HG02759 (cell line): Measurements from ENCODE around the gene BPIFB4.
"Not testable (repeated sequence)": the region's sequence is repeated elsewhere in the genome, so short reads cannot be mapped to it uniquely, and the experiment has no call there.

Experiments
- ATAC-seq: cut with Tn5 transposase; IDR thresholded peaks from one replicate; pipeline ENCODE4 v1.9.1; 2021; ENCODE audit warnings: mild to moderate bottlenecking, moderate library complexity; ENCODE audit not compliant: unreplicated experiment

BPIFB4 gene

DNA sequence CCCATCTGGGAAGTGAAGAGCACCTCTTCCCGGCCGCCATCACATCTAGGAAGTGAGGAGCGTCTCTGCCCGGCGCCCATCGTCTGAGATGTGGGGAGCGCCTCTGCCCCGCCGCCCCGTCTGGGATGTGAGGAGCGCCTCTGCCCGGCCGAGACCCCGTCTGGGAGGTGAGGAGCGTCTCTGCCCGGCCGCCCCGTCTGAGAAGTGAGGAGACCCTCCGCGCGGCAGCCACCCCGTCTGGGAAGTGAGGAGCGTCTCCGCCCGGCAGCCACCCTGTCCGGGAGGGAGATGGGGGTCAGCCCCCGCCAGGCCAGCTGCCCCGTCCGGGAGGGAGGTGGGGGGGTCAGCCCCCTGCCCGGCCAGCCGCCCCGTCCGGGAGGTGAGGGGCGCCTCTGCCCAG lies 36.1 kb downstream of the BPIFB4 start:
- not testable (repeated sequence) for ATAC-seq

DNA sequence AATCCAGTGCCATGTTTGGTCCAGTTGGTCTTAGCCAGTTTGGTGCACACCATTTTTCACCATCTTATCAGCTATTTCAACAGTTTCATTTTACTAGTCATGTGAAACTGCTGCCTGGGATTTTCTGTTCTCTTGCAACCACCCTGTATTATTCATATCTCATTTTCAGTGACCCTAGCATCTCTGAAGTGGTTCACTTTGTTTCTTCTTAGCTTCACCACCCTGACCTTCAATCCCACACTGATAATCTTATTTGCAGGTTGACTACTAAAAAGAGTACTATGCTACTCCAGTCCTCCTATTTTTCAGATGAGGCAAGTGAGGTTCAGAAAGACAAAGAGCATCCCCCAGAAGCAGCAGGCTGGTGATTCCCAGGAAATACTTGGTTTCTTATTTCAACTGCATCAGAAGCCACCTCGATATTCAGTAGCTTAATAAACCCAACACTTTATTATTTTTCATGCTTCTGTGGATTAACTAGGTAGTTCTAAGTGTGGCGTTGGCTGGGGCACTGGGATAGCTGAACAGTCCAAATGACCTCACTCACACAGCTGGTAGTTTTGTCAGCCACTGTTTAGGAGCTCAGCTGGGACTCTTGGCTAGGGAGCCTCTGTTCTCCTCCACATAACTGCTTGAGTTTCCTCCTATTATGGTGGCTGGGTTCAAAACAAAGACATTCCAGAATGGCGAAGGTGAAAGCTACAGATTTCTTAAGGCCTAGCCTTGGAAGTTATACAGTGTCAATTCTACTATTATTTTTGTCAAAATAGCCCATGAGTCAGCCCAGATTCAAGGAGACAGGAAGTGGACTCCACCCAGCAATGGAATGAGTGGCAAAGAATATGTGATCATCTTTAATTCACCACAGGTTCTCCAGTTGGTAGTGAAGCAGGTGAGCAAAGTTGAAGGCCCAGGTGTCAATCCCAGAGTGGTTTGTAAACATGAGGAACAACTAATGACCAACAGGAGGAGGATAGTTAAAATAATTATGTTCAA lies 40.6 kb downstream of the BPIFB4 start:
- ATAC-seq, result no peak

DNA sequence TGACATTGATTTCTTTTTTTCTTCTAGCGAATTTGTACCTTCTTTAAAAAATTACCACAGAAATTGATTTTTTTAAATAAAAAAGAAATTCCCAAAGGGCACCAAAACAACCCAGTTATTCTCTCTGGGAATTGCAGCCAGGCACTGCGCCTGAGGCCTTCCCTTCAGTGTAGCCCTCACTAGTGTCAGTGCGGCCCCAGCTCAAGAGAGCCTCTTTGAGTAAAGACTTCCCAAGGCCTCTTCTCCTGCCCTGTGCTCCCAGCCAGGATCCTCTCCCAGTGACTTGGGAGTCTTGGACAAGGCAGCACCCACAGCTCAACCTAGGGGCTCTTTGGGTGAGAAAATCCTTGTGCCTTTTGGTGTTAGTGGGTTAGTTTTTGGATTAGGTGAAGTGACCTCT lies 41.5 kb downstream of the BPIFB4 start:
- ATAC-seq, result no peak

DNA sequence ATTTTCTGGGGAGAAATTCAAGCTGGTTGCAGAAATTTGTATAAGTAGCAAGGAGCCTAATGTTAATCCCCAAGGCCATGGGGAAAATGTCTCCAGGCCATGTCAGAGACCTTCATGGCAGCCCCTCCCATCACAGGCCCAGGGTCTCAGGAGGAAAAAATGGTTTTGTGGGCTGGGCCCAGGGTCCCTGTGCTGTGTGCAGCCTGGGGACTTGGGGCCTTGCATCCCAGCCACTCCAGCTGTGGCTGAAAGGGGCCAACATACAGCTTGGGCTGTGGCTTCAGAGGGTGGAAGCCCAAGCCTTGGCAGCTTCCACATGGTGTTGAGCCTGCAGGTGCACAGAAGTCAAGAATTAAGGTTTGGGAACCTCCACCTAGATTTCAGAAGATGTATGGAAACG lies 42.9 kb downstream of the BPIFB4 start:
- not testable (repeated sequence) for ATAC-seq

DNA sequence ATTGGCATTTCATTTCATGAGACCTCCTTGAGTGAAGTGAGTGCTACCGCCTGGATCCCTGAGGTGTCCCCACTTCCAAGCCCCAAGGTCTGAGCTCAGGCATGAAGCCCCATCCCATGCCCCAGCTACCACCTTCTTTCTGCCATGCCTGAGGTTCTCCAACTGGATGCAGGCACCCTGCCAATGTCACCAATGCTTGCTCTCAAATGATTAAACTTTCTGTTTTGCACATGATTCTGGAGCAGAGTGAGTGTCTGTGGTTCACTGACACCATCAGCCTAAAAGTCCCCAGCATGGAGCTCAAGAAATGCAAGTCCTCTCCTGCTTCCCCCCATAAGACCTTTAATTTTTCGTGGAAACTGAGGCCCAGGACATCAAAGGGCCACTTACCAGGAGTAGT lies 44.8 kb downstream of the BPIFB4 start:
- no peak for ATAC-seq

DNA sequence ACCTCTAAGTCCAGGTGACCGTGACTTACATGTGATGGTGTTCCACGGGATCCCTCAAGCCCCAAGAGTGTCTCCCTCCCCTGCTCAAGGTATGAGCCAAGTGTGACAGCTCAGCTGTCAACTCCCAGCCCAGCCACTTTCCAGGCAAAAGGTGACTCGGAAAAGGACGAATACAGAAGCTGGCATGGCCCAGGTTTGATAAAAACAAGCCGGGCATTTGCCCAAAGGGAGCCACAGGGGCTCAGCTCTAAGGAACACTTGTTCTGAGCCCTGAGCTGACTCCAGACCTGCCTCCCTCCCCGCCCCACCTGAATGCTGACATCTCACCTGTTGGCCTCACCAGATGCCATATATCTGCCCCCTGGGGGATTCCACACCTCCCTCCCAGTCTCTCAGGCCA lies 45.6 kb downstream of the BPIFB4 start:
- no peak for ATAC-seq

DNA sequence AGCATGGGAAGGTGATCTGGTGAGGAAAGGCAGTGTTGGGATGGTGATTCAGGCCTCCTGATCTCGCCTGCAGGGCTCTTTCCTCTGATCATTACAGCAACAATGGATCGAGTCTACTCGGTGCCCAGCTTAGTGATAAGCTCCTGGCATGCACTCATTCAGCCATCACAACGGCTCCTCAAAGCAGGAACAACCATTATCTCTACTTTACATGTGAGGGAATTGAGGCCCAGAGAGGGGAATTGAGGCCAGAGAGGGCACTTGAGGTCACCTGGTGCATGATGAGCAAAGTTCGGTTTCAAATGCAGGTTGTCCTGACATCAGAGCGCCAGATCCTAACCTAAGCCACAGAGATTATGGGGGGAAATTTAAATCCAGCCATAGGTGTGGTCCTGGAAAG lies 46.5 kb downstream of the BPIFB4 start:
- ATAC-seq, result no peak

DNA sequence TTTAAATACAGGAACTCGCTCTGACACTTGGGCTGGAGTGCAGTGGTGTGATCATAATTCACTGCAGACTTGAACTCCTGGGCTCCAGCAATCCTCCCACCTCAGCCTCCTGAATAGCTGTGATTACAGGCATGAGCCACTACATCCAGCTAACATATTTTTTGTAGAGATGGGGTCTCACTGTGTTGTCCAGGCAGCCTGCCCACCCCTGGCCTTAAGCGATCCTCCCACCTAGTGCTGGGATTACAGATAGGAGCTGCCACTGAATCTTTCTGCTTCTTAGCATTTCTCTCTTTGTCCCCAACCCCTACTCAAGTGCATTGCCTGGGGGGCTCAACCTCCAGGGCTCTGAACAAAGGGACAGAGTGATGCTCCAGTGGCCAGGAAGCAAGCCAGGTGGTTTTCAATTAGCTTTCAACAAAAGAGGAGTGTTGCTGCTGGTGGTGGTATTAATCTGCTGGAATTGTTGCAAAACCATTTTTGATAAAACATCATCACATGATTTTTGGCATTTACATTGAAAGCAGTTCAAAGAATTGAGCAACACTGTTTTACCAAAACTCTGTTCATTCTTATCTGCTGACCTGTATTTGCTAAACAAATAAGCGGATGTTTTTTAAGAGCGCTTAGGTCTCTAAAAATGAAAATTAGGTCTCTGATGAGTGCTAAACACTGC lies 48.1 kb downstream of the BPIFB4 start:
- ATAC-seq, result no peak

DNA sequence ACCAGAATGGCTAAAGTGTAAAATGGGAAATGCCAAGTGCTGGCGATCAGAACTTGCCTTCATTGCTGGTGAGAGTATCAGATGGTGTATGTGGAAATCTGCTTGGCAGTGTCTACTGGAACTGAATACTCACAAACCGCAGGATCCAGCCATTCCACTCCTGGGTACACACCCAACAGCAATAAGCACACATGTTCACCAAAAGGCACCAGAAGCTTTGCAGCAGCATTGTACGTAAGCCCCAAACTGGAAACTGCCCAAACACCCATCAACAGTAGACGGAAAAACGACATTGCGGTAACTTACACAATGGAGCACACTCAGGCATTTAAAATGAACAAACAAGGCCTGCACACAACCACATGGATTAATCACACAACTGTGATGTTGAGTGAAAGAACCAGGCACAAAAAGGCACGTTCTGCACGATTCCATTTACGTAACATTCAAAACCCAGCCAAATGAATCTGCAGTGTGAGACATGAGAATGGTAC lies 51.2 kb downstream of the BPIFB4 start:
- no peak for ATAC-seq

DNA sequence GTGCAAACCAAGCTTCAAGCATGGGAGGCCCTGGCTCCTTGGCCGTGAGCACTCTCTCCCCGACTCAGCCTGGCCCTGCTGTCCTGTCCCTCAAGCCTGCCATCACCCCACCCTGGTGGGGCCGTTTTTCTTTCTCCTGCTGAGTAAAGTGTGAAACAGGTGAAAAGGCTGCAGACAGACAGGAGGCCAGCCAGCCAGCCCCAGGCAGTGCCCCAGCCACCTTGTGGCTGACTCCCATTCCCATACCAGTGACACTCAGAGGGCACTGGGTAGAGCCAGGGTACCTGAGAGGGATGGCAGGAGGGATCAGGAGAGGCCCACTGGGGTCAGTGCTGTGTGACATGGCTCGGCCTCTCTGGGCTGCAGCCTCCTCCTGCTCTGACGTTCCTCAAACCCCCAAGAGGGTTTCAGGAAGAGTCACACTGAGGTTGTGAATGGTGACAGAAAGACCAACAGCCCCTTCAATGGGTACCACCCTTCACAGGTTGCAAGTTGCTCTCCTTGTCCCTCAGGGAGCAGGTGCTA lies 52.6 kb downstream of the BPIFB4 start:
- no peak for ATAC-seq

DNA sequence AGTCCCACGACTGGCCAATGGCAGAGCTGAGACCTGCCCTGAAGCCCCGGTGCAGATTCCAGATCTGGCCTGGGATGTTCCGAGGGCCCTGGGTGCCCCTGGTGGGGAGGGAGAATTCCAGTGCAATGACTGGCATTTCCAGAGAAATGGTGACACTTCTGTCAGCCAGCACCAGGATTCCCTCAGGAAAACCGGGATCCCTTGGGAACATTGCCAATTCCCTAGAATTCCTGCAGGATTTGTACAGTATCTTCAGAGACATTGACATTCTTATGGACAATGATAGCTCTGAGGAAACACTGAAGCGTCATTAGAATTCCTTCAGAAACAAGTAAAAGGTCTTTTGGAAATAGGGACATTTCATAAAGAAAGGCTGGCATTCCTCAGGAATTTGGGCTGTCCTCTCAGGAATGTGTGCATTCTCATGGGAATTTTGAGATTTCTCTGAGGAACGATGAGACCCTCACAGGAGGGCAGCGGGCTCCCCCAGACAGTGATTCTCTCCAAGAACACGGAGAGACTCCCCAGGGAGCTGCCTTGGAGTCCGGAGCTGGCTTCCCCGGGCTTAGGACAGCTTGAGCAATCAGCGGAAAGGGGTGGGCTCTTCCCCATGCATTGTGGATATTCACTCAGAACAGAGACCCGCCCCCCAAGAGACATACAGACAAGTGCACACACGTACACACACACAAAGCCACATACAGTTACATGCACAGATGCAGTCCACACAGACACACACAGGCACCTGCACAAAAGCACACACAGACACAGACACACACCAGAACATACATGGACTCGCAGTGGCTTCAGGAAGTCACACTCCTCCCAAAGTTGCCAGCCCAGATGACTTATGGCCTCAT lies 53.3 kb downstream of the BPIFB4 start:
- no peak for ATAC-seq

DNA sequence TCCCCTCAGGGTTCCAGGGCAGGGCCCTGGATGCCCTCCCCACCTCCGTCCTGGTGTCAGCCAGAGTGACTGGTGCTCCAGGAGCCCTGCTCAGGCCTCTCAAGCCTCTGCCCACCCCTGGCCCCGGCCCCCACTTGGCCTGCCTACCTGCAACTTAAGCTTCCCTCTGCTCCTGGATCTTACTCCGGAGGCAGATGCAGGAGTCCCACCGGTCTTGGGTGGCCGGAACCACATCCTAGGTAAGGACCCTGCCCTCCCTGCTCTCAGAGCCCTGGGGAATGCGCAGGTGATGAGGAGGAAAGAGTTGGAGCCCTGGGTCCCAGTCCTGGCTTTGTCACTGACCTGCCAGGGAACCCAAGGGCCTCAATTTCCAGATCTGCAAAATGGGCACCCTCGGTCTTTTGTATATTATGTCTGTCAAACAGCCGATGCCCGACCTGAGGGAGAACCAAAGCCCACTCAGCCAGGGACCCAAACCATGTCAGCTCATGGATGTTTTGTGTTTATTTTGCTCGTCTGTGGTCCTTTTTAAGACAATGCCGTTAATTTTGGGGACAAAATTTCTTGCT lies 54.0 kb downstream of the BPIFB4 start:
- no peak for ATAC-seq

DNA sequence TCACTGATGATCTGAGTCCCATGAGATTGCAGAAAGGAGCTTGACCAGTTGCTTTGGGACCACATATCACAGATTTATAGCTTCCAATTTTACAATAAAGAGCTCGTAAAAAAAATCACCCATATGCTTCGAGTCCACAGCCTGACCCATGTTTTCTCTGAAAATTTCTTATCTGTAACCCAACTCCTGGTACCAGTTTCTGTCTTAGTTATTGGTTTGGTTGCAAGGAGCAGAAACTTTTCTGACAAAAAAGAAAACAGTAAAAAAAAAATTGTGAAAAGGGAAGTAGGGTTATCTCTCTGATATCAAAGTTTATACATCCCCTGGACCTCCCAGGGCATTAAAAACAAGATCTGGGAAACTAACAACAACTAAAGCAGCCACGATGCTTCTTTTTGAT lies 57.8 kb downstream of the BPIFB4 start:
- no peak for ATAC-seq

DNA sequence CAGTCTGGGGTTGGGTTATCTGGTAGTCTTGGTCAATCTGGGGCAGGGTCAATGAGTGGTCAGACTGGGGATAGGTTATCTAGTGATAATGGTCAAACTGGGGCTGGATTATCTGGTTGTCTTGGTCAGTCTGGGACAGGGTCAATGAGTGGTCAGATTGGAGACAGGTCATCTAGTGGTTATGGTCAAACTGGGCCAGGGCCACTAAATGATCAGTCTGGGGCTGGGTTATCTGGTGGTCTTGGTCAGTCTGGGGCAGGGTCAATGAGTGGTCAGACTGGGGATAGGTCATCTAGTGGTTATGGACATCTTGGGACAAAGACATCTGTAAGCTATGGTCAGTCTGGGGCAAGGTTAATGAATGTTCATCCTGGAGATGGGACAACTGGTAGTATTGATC lies 60.0 kb downstream of the BPIFB4 start:
- no peak for ATAC-seq

DNA sequence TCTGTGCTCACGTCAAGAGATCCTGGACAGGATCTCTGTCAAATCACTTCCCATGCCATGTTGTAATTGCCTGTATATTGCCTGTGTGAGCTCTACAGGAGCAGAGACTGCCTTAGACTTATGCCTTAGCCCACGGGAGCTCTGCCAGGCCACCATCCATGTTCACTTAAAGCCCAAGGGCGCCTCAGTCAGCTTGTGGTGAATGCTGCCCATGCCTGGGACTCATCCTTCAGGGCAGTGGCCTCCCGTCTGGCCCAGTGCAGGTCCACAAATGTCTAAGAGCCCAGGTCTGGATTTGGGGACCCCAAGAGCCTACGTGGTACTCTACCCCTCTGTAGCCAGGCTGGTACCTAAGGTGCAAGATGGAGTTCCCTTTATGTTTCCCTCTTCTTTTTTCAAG lies 66.1 kb downstream of the BPIFB4 start:
- no peak for ATAC-seq

DNA sequence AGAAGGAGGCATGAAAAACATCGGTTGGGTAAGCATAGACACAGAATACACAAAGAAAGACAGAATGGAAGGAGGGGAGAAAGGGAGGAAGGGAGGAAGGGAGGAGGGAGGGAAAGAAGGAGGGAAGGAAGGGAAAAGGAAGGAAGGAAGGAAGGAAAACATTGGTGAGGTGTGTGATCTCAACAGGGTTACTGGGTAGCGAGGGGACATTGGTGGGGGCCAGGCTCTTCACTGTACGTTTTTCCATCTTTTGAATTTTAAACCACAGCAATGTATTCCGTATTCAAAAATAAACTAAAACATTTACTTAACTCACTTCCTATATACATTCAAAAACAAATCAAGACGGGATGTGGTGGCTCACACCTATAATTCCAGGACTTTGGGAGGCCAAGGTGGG lies 67.9 kb downstream of the BPIFB4 start:
- no peak for ATAC-seq

DNA sequence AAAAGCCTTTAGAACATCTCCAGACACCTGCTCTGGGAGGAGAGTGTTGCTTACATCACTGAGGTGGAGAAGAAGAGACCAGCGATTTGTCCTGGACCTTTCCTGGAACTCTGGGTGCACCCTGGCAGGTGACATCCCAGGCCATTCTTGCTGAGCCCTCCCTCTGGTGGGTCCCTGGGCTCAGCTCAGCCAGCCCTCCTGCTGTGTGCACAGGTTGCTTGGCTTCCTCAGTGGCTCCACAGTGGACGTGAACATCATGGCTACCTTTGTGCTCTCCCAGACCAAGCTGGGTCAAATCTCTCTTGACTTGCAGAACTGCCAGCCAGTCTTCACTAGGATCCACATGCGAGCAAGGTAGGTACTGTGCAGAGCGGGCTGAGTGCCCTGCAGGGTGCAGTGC lies 68.6 kb downstream of the BPIFB4 start:
- ATAC-seq, result no peak

DNA sequence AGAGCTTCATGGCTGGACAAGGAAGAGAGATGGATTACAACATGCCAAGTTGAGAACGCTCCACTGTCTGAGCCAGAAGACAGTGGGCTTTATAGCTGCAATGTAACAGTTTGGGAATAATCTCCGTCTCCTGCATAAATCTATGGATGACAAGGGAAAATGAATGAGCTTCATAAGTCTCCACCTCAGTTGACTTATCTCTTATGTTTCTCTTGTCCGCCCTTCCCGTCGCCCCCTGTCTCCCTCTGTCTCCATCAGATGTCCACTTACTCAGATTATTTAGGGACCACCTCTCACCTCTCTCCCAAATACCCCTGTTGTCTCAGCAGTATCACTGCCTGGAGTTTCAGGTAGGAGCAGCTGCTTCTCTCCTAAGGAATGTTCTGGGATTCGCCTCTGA lies 74.8 kb downstream of the BPIFB4 start:
- ATAC-seq, result no peak

DNA sequence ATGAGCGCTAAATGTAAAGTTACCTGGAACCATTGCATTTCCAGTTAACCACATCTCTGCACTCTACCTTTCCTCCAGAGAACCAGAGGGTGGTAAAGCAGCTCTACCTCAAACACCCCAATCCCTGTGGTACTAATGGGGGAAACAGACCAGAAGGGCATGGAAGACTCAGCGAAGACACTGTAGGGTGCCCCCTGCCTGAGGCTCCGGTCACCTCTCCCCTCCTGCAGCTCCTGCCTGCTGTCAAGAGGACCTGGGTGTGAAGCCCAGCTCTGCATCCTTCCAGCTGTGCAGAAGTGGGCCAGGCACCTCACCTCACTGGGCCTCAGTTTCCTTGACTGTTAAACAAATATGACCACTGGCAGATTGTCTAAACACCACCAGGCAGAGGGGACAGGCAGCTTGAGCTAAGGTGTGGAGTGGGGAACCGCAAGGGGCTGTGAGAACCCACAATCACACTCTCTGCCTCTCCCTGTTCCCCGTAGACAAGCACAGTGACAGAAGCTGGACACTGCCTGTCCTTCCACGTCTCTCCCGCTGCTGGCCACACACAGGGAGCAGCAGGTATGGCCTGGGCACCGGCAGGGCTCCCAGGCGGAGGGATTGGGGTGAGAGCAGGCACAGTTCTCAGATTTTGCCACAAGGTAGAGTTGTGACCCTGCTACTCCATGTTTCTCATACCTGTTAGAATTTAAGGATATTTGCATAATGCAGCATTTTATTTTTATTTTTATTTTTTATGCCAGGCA lies 79.4 kb downstream of the BPIFB4 start:
- no peak for ATAC-seq

DNA sequence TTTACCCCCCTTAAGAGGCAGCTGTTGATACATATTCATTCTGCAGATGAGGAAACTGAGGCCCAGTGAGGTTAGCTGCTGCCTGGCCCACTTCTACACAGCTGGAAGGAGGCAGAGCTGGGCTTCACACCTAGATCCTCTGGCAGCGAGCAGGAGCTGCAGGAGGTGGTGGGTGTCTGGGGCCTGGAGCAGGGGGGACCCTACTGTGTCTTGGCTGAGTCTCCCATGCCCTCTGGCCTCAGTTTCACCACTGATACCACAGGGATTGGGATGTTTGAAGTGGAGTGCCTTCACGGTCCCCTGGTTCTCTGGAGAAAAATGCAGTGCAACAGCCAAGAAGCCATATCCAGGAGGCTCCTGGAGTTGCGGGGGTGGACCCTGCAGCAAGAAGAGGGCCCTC lies 80.3 kb downstream of the BPIFB4 start:
- no peak for ATAC-seq
